Epithelial cell of esophagus (primary cell): ENCODE measurements around the gene EIF2AK3.

ENCODE experiments used
- DNase-seq: peaks from one replicate; pipeline ENCODE4 v3.0.0; 2010; ENCODE audit warnings: low read depth
- H3K4me3 ChIP-seq: 2 replicates; pipeline ENCODE4 v1.5.1; 2011; ENCODE audit warnings: mild to moderate bottlenecking, low read length, control low read depth
- TF ChIP-seq, protein P1 (sequence below): IDR thresholded peaks from 2 replicates; pipeline ENCODE4 v1.5.1; 2011; ENCODE audit warnings: low read depth, mild to moderate bottlenecking, low read length, control low read depth, inconsistent platforms; ENCODE audit not compliant: insufficient read depth; ENCODE audit errors: missing control alignments

EIF2AK3 gene

DNA sequence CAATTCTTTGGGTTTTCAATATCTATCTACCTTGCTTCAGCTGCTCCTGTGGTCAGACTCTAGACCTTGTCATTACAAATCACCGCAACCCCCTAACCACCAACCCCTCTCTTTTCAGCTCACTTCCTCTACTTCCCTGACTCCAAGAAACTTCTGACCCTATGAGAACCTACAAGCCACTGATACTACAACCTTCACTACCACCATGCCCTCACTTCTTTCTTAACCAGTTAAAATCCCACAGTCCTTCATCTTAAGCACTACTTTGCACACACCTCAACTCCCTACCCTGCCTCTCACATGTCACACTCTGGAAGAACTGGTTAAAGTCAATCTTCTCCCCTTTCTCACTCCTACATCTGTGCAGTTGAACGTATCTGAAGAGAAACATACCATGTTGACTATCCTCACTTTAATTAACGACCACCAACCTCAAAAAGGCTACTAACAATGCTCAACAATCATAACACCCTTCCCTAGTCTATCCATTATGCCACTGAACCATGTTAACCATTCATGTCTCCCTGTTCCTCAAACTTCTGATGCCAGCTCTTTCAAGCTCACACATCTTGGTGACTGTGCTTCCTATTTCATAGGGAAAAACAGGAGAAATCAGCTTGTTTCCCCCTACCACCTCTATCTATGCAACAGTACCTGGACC lies 12.6 kb downstream of the EIF2AK3 start:
- H3K4me3 ChIP-seq: no peak overlapping the region
- no peak for DNase-seq
- TF ChIP-seq, protein P1, sequence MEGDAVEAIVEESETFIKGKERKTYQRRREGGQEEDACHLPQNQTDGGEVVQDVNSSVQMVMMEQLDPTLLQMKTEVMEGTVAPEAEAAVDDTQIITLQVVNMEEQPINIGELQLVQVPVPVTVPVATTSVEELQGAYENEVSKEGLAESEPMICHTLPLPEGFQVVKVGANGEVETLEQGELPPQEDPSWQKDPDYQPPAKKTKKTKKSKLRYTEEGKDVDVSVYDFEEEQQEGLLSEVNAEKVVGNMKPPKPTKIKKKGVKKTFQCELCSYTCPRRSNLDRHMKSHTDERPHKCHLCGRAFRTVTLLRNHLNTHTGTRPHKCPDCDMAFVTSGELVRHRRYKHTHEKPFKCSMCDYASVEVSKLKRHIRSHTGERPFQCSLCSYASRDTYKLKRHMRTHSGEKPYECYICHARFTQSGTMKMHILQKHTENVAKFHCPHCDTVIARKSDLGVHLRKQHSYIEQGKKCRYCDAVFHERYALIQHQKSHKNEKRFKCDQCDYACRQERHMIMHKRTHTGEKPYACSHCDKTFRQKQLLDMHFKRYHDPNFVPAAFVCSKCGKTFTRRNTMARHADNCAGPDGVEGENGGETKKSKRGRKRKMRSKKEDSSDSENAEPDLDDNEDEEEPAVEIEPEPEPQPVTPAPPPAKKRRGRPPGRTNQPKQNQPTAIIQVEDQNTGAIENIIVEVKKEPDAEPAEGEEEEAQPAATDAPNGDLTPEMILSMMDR: no peak

DNA sequence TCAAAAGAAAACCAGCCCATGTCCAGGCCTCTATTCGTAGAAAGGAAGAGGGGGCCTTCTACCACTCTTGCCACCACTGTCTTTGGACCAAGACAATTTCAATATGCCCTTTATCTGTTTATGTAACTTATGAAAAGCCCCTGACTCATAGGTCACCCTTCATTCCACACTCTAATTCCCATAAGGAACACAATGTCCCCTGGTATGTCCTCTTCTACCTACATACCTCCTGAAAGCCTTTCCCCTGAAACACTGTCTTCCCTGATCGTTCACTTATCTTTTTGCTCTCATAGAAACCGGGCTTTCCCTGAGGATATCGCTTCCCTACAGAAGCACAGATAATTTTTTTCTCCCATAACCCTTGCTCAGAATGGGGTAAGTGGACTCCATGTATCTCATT lies 13.3 kb downstream of the EIF2AK3 start:
- no peak for DNase-seq
- TF ChIP-seq, protein P1: no peak
- no peak overlapping the region for H3K4me3 ChIP-seq

DNA sequence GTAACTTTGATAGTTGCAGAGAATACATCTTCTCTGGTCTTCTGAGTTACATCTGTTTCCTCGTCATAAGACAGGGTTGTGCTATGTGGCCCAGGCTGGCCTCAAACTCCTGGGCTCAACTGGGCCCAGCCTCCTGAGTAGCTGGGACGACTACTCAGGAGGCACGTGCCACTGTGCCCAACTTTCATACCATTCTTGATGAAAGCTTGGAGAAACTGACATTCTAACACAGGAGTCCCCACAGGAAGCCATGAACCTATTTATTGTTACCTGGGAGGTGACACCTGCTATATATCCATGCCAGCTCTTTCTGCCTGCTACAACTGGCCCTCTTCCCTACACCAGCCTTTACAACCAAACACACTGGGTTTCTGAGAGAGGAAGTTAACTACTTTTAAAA lies 19.1 kb downstream of the EIF2AK3 start:
- no peak for DNase-seq
- TF ChIP-seq, protein P1: no peak
- no peak overlapping the region for H3K4me3 ChIP-seq

DNA sequence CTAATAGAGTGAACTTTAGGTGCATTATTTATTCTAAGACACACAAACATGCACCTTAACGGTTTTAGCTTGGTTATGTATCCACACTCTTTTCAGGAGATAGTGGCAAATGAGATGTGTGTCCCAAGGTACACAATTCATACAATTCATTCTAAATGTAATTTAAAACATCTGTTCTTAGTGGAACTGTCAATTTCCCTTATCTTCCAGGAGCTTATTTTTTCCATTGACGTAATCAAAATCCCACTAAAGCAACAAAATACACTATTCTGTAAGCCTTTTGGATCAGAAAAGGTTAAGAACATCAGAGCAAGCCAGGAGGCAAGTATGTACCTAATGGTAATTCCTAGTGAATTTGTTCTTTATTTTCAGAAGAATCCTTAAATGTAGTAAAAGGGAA lies 19.8 kb downstream of the EIF2AK3 start:
- no peak for DNase-seq
- no peak overlapping the region for H3K4me3 ChIP-seq
- TF ChIP-seq, protein P1: no peak

DNA sequence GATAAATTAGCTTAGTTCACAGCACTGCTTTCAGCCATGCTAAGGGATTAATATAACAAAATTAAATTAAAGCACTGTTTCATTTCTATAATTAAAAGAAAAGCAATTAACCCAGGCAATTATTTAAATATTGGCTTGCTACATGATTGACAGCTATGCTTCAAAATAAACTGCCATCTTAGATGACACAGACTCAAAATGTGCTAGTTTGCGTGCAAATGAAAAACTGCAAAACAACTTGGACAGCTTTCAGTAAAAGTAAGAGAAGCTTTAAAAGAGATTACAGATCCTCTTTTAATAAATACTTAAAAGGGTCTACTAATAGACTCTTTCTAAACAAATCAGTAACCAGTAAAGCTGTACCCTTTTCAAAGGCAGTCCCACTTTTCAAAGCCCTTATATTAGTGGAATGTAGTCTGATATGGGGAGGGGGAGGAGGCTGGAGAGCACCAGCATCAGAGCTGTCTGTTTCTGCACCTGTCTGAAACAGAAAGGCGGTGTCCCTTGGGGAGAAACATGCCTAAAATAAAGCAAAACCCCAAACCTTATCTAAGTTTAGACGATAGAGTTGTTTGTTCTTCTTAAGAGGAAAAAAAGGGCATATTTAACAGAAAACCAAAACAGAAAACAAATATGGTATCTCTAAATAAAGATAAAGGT lies 20.8 kb downstream of the EIF2AK3 start:
- H3K4me3 ChIP-seq: no peak overlapping the region
- no peak for DNase-seq
- TF ChIP-seq, protein P1: no peak

DNA sequence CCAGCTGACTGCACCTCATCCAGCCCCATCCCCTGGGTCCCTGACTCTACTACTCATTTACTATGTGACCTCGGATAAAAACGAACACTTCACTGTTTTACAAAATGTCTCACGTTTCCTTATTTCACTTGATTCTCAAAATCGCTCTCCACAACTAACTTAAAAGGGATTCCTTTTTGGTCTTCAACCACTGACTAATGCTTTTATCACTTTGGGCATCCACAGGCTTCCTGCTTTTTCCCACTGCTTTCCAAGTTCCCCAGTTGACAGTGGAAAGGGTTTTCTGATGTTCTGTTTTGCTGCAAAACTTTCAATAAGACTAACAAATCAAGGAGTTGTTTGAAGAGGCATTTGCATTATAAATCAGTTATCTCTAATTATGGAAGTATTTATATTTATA lies 24.1 kb downstream of the EIF2AK3 start:
- no peak overlapping the region for H3K4me3 ChIP-seq
- no peak for DNase-seq
- TF ChIP-seq, protein P1: no peak

DNA sequence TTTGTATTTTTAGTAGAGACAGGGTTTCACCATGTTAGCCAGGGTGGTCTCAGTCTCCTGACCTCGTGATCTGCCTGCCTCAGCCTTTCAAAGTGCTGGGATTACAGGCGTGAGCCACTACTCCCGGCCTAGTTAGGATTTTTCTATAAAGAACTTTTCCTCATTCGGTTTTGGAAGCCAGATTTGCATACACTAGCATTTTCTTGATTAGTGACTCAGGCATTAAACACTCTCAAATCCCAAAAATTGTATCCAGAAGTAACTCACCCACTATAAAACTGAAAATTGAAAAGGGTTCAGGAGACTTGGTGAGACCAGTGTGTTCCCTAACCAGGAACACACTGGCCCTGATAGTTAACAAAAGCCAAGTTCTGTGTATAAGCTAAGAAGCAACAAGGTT lies 25.2 kb downstream of the EIF2AK3 start:
- DNase-seq: no peak
- no peak overlapping the region for H3K4me3 ChIP-seq
- TF ChIP-seq, protein P1: no peak
